Tibial nerve (tissue), 4 donors: ENCODE results near the gene P3R3URF. TPM values are rescaled to one million over a fixed set of nuclear protein-coding genes. Genes with fewer than 3 reads are reported as not detected.

Source experiments
- DNase-seq, 2 donors: peaks; one replicate each; pipeline ENCODE4 v3.0.0-alpha.2; 2019; ENCODE audit warnings: low spot score in 2 of 2
- H3K27ac ChIP-seq, 4 donors: fragments of 200-600 bp; sonication (generic) in 3 of 4; one replicate each; pipeline ENCODE4 v1.5.1; 2017 to 2019; ENCODE audit warnings: mild to moderate bottlenecking in 1 of 4
- H3K27me3 ChIP-seq, 2 donors: fragments of 200-600 bp; sonication (generic) in 1 of 2; one replicate each; pipeline versions ENCODE4 v1.5.1 to v1.6.0; 2017 to 2019
- H3K36me3 ChIP-seq, 3 donors: fragments of 200-600 bp; sonication (generic); one replicate each; pipeline ENCODE4 v1.5.1; 2018 to 2019
- H3K4me1 ChIP-seq, 4 donors: fragments of 200-600 bp; sonication (generic) in 3 of 4; one replicate each; pipeline ENCODE4 v1.5.1; 2017 to 2019
- H3K4me3 ChIP-seq, 4 donors: fragments of 200-600 bp; sonication (generic) in 3 of 4; one replicate each; pipeline ENCODE4 v1.5.1; 2017 to 2019; ENCODE audit warnings: mild to moderate bottlenecking in 1 of 4, moderate library complexity in 1 of 4
- H3K9me3 ChIP-seq, 4 donors: fragments of 200-600 bp; sonication (generic) in 3 of 4; one replicate each; pipeline ENCODE4 v1.5.1; 2017 to 2019
- CTCF ChIP-seq, 5 experiments: fragments of 200-600 bp in 3 of 5; fragments of 450-650 bp in 2 of 5; sonication (generic) in 3 of 5; IDR thresholded peaks; one replicate each; pipeline ENCODE4 v1.5.1; 2016 to 2019; ENCODE audit warnings: antibody characterized with exemption in 5 of 5, mild to moderate bottlenecking in 3 of 5, moderate library complexity in 2 of 5
- EP300 ChIP-seq, 2 donors: sonication (generic); formaldehyde crosslinking; IDR thresholded peaks; one replicate each; pipeline ENCODE4 v1.6.1; 2017; ENCODE audit warnings: antibody characterized with exemption in 2 of 2, mild to moderate bottlenecking in 1 of 2
- POLR2A ChIP-seq, 2 donors: fragments of 450-650 bp; IDR thresholded peaks; one replicate each; pipeline ENCODE4 v1.6.1; 2017; ENCODE audit warnings: antibody characterized with exemption in 2 of 2, mild to moderate bottlenecking in 2 of 2, moderate library complexity in 2 of 2
- WGBS, 2 donors: methylation state at CpG; one replicate each; pipeline ENCODE4 v1.1.5; 2018; 5-methylcytosine and 5-hydroxymethylcytosine counted together
- total RNA-seq, 4 donors: library from RNA; depleted of rRNA; stranded (reverse); fragments of >200 nt; gene quantifications; one replicate each; pipeline ENCODE4 v1.1.0, GENCODE V29; 2016

P3R3URF gene
- total RNA-seq, 4 donors from 2014 or later, result not detected

GRCh38 chr1:46210561-46210960 is 34.3 kb upstream of the P3R3URF start:
- peaks cover 0 to 18% (median 6%) of the 10 kb centered on the region in 4 donors for H3K4me1 ChIP-seq
- WGBS, 2 donors, result 87 to 91% methylated on average over 3 of the region's 3 CpGs
- no peak for DNase-seq
- H3K27ac ChIP-seq, result no peak overlapping the region
- peaks cover 0 to 8% (median 0%) of the 10 kb centered on the region in 3 donors for H3K36me3 ChIP-seq
- H3K27me3 ChIP-seq, result no peaks in the 10 kb centered on the region
- TF ChIP-seq POLR2A (IDR thresholded peaks at IDR 0.05), result no peak
- no peak for TF ChIP-seq EP300 (IDR thresholded peaks at IDR 0.05)
- no peak for TF ChIP-seq CTCF (IDR thresholded peaks at IDR 0.05)
- no peak overlapping the region for H3K4me3 ChIP-seq
- H3K9me3 ChIP-seq, result no peaks in the 10 kb centered on the region

GRCh38 chr1:46206399-46206798 is 30.1 kb upstream of the P3R3URF start:
- Histone ChIP-seq H3K27me3 (no peaks in the 10 kb centered on the region), H3K27ac (peak overlapping the region in 3 of 4 donors; percentile 52 to 99 (median 88)), H3K4me3 (no peak overlapping the region), H3K36me3 (peaks cover 0 to 8% (median 0%) of the 10 kb centered on the region in 3 donors), H3K4me1 (peaks cover 0 to 46% (median 19%) of the 10 kb centered on the region in 4 donors), H3K9me3 (no peaks in the 10 kb centered on the region)
- TF ChIP-seq EP300 (IDR thresholded peaks at IDR 0.05), result no peak
- no peak for DNase-seq
- 68 to 84% methylated on average over 2 of the region's 2 CpGs for WGBS, 2 donors

GRCh38 chr1:46205791-46206190 is 29.5 kb upstream of the P3R3URF start:
- no peak for DNase-seq
- H3K4me1 ChIP-seq, result peaks cover 0 to 46% (median 19%) of the 10 kb centered on the region in 4 donors
- H3K36me3 ChIP-seq, result peaks cover 0 to 8% (median 0%) of the 10 kb centered on the region in 3 donors
- peak overlapping the region; percentile 27 to 99 (median 70) for H3K27ac ChIP-seq
- peak in 1 of 2 donors; percentile 55 for TF ChIP-seq EP300 (IDR thresholded peaks at IDR 0.05)
- TF ChIP-seq POLR2A (IDR thresholded peaks at IDR 0.05), result no peak
- no peak overlapping the region for H3K4me3 ChIP-seq
- H3K27me3 ChIP-seq, result no peaks in the 10 kb centered on the region
- WGBS, 2 donors, result 14 to 16% methylated on average over 3 of the region's 3 CpGs
- no peaks in the 10 kb centered on the region for H3K9me3 ChIP-seq

GRCh38 chr1:46205141-46205540 is 28.9 kb upstream of the P3R3URF start:
- Histone ChIP-seq H3K27ac (peak overlapping the region; percentile 27 to 99 (median 84)), H3K36me3 (peaks cover 0 to 8% (median 0%) of the 10 kb centered on the region in 3 donors), H3K9me3 (no peaks in the 10 kb centered on the region), H3K27me3 (no peaks in the 10 kb centered on the region), H3K4me3 (peak overlapping the region in 2 of 4 donors; percentile 60 to 63), H3K4me1 (peaks cover 0 to 46% (median 19%) of the 10 kb centered on the region in 4 donors)
- no peak for DNase-seq
- WGBS, 2 donors, result 57 to 64% methylated on average over 3 of the region's 3 CpGs
- TF ChIP-seq EP300 (IDR thresholded peaks at IDR 0.05), result no peak
- TF ChIP-seq CTCF (IDR thresholded peaks at IDR 0.05), result no peak
- no peak for TF ChIP-seq POLR2A (IDR thresholded peaks at IDR 0.05)

- DNase-seq, result no peak
- Histone ChIP-seq H3K36me3 (peaks cover 0 to 8% (median 0%) of the 10 kb centered on the region in 3 donors), H3K27me3 (no peaks in the 10 kb centered on the region), H3K4me1 (peaks cover 0 to 47% (median 19%) of the 10 kb centered on the region in 4 donors), H3K9me3 (no peaks in the 10 kb centered on the region), H3K27ac (peak overlapping the region; percentile 44 to 99 (median 84)), H3K4me3 (peak overlapping the region; percentile 60 to 100 (median 64))
- TF ChIP-seq CTCF (IDR thresholded peaks at IDR 0.05), result no peak
- no peak for TF ChIP-seq EP300 (IDR thresholded peaks at IDR 0.05)
- no peak for TF ChIP-seq POLR2A (IDR thresholded peaks at IDR 0.05)
- WGBS, 2 donors, result 8 to 18% methylated on average over 4 to 5 of the region's 5 CpGs
Measured at GRCh38 chr1:46204406-46204742, 28.1 kb upstream of the P3R3URF start.

GRCh38 chr1:46203738-46204405 is 27.6 kb upstream of the P3R3URF start:
- DNase-seq, result no peak
- TF ChIP-seq CTCF (IDR thresholded peaks at IDR 0.05) (no peak), EP300 (IDR thresholded peaks at IDR 0.05) (no peak), POLR2A (IDR thresholded peaks at IDR 0.05) (no peak)
- H3K4me3 ChIP-seq, result peak overlapping the region; percentile 60 to 100 (median 64)
- H3K36me3 ChIP-seq, result peaks cover 0 to 8% (median 0%) of the 10 kb centered on the region in 3 donors
- no peaks in the 10 kb centered on the region for H3K9me3 ChIP-seq
- peaks cover 0 to 52% (median 19%) of the 10 kb centered on the region in 4 donors for H3K4me1 ChIP-seq
- 4 to 11% methylated on average over 14 of the region's 14 CpGs for WGBS, 2 donors
- no peaks in the 10 kb centered on the region for H3K27me3 ChIP-seq
- H3K27ac ChIP-seq, result peak overlapping the region; percentile 80 to 99 (median 84)
